Nephron progenitor cell (in vitro differentiated cells): ENCODE results near the gene FGGY.

Experiments used
- DNase-seq: peaks from one replicate; pipeline ENCODE4 v3.0.0; 2021
- H3K27ac Mint-ChIP-seq: 2 replicates; pipeline ENCODE4 v1.8.0; 2021; ENCODE audit warnings: mild to moderate bottlenecking, moderate library complexity, mixed read lengths
- H3K27me3 Mint-ChIP-seq: 2 replicates; pipeline ENCODE4 v1.8.0; 2021; ENCODE audit warnings: mild to moderate bottlenecking, low read depth, mixed read lengths; ENCODE audit not compliant: poor library complexity
- H3K36me3 Mint-ChIP-seq: 2 replicates; pipeline ENCODE4 v1.8.0; 2021; ENCODE audit warnings: low read depth, mixed read lengths
- H3K4me1 Mint-ChIP-seq: 2 replicates; pipeline ENCODE4 v1.8.0; 2021; ENCODE audit warnings: mixed read lengths
- H3K4me3 Mint-ChIP-seq: 2 replicates; pipeline ENCODE4 v1.8.0; 2021; ENCODE audit warnings: mild to moderate bottlenecking, moderate library complexity, mixed read lengths
- H3K9me3 Mint-ChIP-seq: 2 replicates; pipeline ENCODE4 v1.8.0; 2021; ENCODE audit warnings: mild to moderate bottlenecking, moderate library complexity, mixed read lengths
- CTCF ChIP-seq: fragments of 200-600 bp; sonication (generic); IDR thresholded peaks from 2 replicates; pipeline ENCODE4 v1.5.0; 2021; ENCODE audit warnings: antibody characterized with exemption

FGGY gene

GRCh38 chr1:59653968-59654367 lies 357.1 kb downstream of the FGGY start:
- TF ChIP-seq CTCF: no peak
- DNase-seq: no peak
- H3K4me1 Mint-ChIP-seq: peaks cover 10% of the 10 kb centered on the region
- H3K27me3 Mint-ChIP-seq: no peaks in the 10 kb centered on the region
- peaks cover 23% of the 10 kb centered on the region for H3K36me3 Mint-ChIP-seq
- H3K4me3 Mint-ChIP-seq: peak overlapping the region; percentile 4
- H3K9me3 Mint-ChIP-seq: peaks cover 27% of the 10 kb centered on the region
- no peak overlapping the region for H3K27ac Mint-ChIP-seq

GRCh38 chr1:59657873-59658465 lies 361.1 kb downstream of the FGGY start:
- DNase-seq: no peak
- Mint-ChIP-seq H3K9me3 (peaks cover 16% of the 10 kb centered on the region), H3K36me3 (peaks cover 22% of the 10 kb centered on the region), H3K4me3 (no peak overlapping the region), H3K27me3 (peaks cover 5% of the 10 kb centered on the region), H3K4me1 (peaks cover 16% of the 10 kb centered on the region), H3K27ac (no peak overlapping the region)
- TF ChIP-seq CTCF: no peak

- Mint-ChIP-seq H3K36me3 (peaks cover 32% of the 10 kb centered on the region), H3K4me3 (no peak overlapping the region), H3K9me3 (peaks cover 19% of the 10 kb centered on the region), H3K27ac (no peak overlapping the region), H3K27me3 (peaks cover 5% of the 10 kb centered on the region), H3K4me1 (peaks cover 46% of the 10 kb centered on the region)
- DNase-seq: no peak
- TF ChIP-seq CTCF: no peak
Observed at GRCh38 chr1:59664166-59664565, 367.3 kb downstream of the FGGY start.

- no peak for TF ChIP-seq CTCF
- H3K27me3 Mint-ChIP-seq: peaks cover under 1% of the 10 kb centered on the region
- peaks cover 33% of the 10 kb centered on the region for H3K36me3 Mint-ChIP-seq
- peak overlapping the region; percentile 6 for H3K27ac Mint-ChIP-seq
- peaks cover 19% of the 10 kb centered on the region for H3K9me3 Mint-ChIP-seq
- peaks cover 56% of the 10 kb centered on the region for H3K4me1 Mint-ChIP-seq
- DNase-seq: no peak
- no peak overlapping the region for H3K4me3 Mint-ChIP-seq
Observed at GRCh38 chr1:59666106-59666505, 369.2 kb downstream of the FGGY start.

- no peak for DNase-seq
- Mint-ChIP-seq H3K4me3 (no peak overlapping the region), H3K4me1 (peaks cover 59% of the 10 kb centered on the region), H3K27me3 (peaks cover 5% of the 10 kb centered on the region), H3K36me3 (peaks cover 32% of the 10 kb centered on the region), H3K27ac (no peak overlapping the region), H3K9me3 (peaks cover 19% of the 10 kb centered on the region)
- TF ChIP-seq CTCF: no peak
Observed at GRCh38 chr1:59667020-59667419, 370.1 kb downstream of the FGGY start.

GRCh38 chr1:59669752-59670312 lies 372.9 kb downstream of the FGGY start:
- peaks cover 10% of the 10 kb centered on the region for H3K9me3 Mint-ChIP-seq
- H3K36me3 Mint-ChIP-seq: peaks cover 23% of the 10 kb centered on the region
- peaks cover 5% of the 10 kb centered on the region for H3K27me3 Mint-ChIP-seq
- TF ChIP-seq CTCF: no peak
- DNase-seq: no peak
- H3K4me3 Mint-ChIP-seq: no peak overlapping the region
- H3K4me1 Mint-ChIP-seq: peaks cover 60% of the 10 kb centered on the region
- H3K27ac Mint-ChIP-seq: peak overlapping the region; percentile 46
